Activated CD4-positive, alpha-beta T cell treated with anti-CD3 and anti-CD28 coated beads for 24 hours (primary cell): ENCODE results near the gene EXTL1.

ENCODE experiments used
- DNase-seq, 2 donors: peaks; one replicate each; pipeline ENCODE4 v3.0.0-alpha.2; 2020; ENCODE audit warnings: low read depth in 2 of 2

The EXTL1 gene

DNA sequence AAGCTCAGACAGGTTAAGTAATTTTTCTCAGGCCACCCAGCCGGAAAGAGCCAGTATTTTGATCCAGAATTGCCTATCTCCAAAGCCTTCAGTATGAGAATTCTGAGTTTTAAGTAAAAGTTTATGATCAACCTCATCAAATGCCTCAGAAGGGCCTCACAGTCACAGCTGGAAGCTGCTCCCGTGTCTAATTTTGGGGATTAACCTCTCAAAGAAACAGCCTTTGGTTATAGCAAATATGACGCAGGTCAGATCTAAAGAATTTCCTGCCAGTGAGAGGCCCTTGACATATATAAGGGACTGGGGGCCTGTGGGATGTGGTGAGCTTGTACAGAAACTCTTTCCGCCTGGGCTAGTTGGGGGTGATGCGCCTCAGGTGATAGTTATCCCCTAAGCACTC, 2.3 kb downstream of the EXTL1 start:
- DNase-seq, result no peak

DNA sequence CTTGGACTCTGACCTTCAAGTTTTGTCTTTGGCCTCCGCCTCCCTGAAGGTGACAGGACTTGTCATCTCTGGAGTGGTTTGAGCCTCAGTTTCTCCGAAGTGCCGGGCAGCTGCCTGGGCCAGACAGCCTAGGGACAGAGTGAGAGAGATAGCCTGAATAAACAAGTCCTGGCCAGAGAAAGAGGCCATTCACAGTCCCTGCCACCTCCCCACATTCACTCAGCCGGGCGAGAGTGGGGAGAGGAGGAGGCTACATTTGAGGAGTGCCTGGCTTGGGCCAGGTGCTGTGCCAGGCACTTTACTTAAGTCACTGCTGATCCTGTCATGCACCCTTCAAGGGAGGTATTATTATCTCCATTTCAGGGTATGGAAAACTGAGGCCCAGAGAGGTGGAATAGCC, 3.5 kb downstream of the EXTL1 start:
- DNase-seq, result no peak

DNA sequence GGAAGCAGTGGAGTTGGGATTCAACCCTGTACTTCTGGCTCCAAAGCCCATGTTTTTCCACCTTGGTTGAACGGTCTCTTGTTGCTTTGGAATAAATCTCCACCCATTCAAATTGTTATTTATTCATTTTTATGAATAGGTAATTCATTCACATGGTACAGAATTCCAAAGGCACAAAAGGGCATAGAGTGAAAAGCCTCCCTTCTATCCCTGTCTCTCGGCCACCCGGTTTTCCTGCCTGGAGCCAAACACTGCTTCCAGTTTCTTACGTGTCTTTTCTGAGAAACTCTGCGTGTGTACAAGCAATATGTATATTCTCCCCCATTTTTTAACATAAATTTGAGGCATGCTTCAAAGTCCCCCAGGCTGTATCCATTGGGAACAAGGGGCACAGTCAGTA, 3.9 kb downstream of the EXTL1 start:
- no peak for DNase-seq

DNA sequence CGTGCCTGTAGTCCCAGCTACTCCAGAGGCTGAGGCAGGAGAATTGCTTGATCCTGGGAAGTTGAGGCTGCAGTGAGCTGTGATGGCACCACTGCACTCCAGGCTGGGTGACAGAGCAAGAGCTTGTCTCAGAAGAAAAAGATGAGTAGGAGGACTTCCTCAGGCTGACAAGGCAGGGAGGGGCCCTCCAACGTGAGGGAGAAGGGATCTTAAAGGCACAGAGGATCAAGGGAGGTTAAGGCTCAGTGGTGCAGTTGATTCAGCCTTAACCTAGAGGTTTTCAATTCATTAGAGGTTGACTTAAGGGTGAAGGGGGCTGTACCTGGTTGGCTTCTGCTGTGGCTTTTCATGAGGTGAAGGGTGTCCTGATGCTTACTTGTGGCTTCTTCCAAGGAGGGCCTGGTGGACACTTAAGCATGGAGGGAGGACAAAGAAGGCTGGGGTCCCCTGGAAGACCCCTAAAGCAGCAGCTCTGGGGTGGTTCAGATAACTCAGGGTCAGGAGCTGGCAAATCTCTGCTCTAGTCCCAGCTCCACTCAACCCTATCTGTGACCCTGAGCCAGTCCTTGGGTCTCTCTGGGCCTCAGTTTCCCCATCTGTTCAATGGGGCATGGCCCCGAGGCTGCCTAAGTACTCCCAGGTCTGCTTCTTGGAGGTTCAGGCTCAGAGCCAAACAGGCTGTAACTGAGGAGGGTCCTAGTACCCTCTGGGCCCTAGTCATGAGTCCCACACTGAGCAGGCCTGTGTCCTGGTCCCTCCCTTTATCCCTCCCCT, 6.3 kb downstream of the EXTL1 start:
- DNase-seq, result no peak

DNA sequence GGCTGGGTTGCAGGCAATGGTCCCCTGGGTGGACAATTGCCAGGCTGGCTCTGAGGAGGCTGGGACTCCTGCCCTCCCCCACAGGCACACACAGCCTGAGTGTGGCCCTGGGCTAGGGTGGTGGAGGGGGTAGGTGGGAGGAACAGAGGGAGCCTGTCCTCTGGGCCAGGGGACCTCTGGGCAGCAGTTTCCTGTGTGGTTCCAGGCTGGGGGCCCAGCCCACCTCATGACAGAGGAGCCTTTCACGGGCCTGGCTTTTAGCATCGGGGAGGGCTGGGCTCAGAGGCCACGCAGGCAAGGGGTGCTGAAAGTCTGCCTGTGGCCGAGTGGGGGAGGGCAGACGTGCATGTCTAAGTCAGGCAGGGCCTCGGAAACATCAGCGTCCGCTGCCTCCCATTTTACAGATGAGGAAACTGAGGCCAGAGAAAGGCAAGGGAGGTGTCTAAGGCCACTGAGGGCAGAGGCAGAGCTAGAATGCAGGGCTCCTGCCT, 7.0 kb downstream of the EXTL1 start:
- DNase-seq, result no peak

DNA sequence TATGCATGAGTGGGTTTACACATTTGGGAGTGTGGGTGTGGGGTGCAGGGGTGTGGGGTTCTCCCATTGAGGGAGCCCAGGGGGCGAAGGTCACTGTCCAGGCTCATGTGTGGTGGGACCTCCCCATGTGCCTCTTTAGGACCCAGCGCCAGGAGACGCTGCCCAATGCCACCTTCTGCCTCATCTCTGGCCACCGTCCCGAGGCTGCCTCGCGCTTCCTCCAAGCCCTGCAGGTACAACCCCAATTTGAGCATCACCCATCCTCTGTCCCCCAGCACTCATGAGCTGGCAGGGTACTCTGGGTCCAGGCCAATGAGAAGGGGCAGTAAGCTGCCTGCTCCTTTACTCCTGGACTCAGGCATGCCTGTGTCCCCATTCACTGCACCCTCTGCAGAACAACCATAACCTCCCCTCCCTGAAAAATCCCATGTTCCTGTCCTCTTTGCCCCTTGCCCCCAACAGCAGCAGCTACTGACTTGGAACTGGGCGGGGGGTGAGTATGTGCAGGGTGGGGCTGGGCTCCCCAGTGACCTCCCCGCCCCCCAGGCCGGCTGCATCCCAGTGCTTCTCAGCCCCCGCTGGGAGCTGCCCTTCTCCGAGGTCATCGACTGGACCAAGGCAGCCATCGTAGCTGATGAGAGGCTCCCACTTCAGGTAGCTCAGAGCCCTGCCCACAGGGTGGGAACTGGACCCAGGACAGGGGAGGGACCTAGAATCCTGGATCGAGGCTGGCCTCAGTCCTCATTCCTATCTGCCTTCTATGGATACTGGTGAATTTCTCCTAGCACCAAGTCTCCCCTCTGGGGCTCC, 7.7 kb downstream of the EXTL1 start:
- no peak for DNase-seq

DNA sequence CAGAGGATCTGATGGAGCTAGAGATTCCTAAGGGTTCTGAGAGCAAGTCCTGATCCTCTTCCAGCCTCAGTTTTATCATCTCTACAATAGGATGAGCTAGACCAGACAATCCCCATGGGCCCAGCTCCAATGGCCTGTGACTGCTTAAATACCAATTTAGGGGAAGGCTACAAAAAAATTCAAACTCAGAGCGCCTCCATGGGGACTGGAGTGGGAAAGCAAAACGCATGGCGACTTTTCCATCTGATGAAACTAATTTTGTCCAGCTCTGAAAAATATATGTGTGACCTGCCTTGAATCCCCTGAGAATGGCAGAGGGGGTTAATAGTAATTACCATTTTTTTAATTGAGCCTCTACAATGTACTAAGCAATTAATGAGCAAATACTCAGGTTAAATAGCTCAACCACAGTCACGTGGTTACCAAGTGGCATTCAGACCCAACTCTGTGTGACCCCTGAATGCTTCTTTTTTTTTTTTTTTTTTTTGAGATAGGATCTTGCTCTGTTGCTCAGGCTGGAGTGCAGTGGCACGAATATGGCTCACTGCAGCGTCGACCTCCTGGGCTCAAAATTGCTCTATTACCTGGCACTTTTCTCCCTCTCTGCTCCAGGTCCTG, 8.4 kb downstream of the EXTL1 start:
- no peak for DNase-seq

DNA sequence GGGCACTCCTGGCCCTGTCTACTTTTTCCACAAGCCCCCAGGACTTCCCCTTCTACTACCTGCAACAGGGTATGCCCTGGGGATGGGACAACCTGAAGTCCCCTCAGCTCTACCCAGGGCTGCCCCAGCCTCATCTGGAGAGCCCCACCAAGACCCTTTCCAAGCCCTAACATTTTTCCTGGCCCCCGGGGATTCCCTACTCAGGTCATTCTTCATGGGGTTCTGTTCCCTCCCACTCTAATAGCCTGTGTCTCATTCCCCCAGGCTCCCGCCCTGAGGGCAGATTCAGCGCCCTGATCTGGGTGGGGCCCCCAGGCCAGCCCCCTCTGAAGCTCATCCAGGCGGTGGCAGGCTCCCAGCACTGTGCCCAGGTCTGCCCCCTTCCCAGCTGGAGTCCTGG, 9.6 kb downstream of the EXTL1 start:
- no peak for DNase-seq

DNA sequence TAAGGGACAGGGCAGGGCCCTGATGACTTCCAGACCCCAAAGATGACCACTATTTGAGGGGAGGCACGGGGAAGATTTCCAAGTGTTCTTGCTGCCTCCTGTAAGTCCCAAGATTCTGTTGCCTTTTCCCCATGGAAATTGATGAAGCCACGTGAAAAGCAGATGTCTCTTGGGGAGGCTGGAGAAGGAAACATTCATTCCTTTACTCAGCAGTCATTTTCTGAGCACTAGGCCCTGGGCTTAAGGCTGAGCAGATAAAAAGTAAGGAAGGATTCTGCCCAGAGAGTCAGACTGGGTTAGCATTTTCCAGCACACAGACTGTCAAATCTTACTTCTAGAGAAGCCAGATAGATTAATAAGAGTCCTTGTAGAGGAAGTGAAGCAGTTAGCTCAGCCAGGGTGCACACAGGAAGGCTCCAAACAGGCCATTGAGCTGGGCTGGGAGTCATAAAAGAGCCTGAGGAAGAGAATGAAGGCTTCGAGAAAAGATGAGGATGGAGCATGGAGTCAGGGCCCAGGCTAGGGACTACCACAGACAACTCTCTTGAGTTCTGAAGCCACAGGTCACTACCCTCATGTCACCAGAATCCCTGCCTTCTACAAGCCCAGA, 10.1 kb downstream of the EXTL1 start:
- no peak for DNase-seq

DNA sequence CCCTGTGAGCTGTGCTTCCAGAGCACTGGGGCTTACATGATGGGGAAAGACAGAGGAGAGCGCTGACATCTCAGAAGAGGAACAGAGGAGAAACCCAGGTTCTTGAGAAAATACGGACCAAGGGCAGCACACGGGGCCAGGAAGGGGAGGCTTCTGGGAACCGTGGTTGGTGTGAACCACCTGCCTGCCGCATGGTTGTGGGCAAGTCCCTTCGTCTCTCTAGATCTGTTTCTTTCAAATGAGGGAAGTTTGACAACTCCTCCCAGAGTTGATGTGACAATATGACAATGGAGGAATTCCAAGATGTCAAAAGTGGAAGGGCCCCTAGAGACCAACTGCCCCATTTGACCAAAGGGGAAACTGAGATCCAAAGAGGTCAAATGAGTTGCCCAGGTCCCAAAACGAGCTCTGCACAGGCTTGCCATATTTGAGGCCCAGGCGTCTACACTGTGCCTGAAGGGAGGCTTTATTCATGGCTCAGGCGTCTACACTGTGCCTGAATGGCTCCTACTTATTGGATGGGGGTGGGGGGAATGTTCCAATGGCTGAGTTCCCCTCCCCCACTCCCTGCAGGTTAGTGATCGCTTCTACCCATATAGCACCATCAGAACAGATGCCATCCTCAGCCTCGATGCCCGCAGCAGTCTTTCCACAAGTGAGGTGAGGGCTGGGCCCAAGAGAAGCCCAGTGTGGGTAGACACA, 11.2 kb downstream of the EXTL1 start:
- no peak for DNase-seq

DNA sequence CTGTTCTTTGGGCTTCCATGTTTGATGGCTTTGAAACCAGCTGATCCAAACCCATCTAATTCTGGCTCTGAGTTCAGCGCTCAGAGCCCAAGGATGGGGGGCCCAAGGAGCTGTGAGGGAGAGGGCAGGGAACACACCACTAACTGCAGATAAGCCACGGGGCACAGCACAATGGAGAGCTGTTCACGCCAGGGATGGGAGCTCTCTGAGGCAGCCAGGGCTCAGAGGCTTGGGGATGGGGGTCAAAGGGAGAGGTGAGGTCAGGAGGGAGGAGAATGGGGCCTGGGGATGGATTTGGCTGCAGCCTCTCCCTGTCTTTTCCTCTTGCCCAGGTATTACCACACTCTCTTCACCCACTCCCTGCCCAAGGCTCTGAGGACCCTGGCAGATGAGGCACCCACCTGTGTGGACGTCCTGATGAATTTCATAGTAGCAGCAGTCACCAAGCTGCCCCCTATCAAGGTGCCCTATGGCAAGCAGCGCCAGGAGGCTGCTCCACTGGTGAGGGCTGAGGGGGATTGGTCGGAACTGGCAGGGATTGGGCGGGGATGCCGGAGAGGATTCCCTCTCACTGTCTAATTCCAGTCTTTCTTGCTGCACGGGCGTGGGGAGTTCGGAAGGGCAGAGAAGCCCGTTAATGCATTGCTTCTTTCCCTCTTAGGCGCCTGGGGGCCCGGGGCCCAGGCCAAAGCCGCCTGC, 13.1 kb downstream of the EXTL1 start:
- no peak for DNase-seq

DNA sequence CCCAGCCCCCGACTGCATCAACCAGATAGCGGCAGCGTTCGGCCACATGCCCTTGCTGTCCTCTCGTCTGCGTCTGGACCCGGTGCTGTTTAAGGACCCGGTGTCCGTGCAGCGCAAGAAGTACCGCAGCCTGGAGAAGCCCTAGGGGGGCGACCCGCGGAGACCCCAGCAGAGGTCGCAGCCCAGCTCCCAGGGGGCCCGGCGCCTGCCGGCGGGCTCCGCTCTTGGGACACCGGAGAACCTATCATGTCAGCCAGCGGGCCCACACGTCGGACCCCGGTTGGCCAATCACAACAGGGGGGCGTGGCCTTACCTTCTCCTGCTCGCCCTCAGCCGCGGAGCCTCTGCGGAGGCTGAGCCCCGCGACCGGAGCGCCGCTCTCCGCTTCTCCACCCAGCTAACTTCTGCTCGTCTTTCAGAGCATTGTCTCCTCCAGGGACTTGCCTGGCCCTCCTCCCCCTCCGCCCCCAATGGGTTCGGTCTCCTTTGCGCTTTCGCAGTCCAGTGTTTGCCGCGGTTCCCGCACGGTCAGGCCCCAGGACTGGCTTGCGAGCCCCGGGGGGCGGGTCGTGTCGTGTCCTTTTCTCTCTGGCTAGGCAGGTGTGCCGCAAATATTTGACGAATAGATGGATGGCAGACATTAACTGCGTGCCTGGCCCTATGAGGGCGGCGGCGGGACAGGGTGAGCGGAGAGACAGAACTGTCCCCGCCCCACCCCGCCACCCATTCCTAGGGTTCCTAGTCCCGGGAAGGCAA, 13.8 kb downstream of the EXTL1 start:
- DNase-seq, result peak; percentile 89 to 92

DNA sequence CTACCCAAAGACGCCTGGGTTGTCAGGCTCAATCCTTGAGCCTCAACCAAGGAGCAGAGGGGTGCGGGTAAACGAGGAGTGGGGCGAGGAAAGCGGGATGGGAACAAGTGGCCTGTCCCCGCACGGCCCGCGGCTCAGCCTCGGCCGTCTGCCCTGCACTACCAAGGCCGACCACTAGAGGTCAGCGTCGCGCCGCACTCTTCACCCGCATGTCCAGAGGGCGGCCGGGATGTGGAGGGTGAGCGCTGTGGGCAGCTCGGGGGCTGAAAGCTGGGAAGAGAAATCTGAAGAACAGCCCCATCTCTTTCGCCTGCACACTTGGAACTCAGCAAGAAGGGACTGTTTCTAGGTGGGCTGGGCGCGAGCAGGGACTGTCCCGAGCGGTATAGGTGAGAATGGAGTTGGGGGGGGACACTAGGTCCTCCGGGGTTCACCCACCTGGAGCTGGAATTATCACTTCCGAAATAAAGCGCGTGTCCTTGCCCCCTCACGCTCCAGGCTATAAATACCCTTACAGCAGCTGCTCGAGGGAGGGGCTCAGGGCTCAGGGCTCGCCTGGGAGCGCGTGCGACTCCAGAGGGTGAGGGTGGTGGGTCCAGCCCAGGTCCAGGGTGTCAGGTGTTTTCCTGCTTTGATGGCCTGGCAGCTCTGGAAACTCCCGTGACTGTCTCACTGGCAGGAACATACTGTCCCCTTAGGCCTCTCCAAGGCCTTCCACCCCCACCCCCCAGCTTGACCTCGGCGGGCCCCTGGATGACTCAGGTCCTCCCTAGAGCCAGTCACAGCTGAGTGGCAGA, 14.6 kb downstream of the EXTL1 start:
- DNase-seq, result peak; percentile 65 to 74

DNA sequence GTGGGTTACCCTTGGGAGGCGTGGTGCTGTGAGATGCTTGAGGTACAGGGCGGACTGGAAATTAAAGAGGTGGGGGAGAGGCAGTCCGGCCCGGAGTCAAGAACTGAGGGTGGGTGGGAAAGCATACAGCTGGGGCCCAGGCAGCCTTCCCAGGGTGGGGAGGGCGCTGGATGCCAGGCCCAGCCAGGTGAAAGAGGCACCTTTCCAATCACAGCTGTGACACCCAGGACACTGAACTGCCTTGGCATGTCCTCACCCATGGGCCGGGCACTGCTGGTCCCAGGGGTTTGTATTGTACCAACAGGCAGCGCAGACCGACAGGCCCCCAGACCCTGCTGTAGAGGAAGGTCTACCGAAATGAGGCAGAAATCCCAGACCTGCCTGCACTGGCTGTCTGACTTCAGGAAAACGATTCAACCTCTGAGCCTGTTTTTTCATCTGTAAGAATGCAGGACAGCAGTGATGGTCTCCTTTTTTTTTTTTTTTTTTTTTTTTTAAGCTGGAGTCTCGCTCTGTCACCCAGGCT, 15.2 kb downstream of the EXTL1 start:
- DNase-seq, result no peak

DNA sequence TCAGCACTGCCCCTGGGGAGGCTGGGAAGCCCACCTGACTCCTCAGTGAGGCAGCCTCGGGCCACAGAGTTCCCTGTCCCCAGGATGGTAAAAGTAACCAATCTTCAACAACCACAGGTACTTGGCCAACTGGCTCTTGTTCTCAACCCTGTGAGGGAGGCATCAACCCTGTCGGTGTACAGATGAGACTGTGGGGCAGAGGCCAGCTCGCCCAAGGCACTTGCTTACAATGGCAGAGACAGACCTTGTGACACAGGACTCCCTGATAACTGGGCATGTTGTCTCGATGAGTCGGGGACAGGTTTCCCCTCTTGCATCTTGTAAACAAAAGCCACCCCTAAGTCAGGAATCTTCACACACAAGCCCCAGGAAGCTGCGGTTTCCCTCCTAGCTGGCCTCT, 16.3 kb downstream of the EXTL1 start:
- DNase-seq, result no peak

DNA sequence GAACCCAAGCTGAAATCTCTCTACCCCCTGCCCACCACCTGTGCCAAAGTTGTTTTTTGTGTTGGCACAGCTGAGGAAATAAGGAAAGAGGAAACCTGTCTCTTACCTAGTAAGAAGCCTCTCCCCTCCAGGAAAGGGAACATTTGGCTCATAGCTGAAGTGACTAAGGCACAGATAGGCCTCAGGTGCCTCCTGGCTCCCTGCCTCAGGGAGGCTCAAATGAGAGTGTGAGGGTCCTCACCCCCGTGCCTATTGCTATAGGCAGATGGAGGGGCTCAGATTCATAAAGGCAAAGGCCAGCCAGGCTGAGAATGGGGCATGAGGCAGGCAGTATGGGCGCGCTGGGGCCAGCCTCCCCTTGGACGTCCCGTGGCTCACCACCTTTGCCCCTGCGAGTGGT, 16.9 kb downstream of the EXTL1 start:
- DNase-seq, result no peak

DNA sequence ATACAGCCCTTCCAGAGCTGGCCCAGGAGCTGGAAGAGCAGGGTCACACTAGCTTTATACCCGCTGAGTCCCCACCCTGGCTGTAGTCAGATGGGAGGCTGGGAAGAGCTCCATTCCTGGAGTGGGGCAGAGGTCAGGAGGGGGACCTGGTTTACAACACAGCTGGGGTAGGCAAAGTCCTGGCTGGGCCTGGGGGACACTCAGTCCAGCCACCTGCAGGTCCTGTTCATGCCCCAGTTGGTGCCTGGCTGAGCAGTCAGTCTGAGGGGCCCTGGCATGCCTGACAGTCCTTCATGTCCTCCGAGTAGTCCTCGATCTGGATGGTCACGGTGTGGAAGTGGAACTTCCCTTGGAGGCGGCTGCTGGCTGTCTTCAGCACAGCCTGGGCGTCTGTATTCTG, 17.3 kb downstream of the EXTL1 start:
- no peak for DNase-seq

DNA sequence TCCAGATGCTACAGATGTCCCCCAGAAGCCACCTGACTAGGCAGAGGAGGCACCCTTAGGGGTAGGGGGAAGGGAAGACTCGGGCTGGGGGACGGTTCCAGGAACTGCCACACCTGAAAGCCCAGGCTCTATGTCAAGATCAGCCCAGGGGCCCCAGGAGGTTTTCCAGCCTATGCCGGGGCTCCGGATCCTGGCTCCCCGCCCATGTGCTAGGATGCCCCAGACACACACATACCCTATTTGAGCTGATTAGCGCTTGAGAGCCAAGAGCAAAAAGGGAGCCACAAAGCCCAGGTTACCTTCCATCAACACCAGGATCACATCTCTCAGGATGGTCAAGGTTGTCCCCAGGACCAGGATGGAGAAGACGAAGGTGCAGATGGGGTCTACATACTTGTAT, 19.8 kb downstream of the EXTL1 start:
- DNase-seq, result no peak

DNA sequence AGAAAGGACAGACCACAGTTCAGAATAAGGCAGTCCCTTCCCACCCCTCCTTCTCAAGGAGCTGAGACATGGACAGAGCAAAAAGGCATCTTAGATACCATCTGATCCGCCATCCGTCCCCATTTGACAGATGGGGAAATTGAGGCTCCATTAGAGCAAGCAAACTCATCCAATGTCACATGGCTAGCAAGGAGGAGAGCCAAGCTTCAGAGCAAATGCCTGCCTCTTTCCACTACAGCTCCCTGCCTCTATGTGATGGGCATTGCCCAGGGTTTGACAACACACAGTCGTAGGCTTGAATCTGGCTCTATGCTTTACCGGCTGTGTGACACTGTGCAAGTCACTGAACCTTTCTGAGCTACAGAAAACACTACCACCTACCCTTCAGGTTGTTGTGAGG, 20.4 kb downstream of the EXTL1 start:
- no peak for DNase-seq
